Coronary artery (tissue), 2 donors: ENCODE data around the gene CAMTA1.

Source experiments
- DNase-seq: peaks from one replicate; pipeline ENCODE4 v3.0.0-alpha.2; 2017; ENCODE audit warnings: low spot score
- H3K27ac ChIP-seq, 2 donors: fragments of 200-600 bp; sonication (generic); one replicate each; pipeline ENCODE4 v1.5.1; 2016 to 2019
- H3K4me3 ChIP-seq: fragments of 200-600 bp; sonication (generic); 2 replicates; pipeline ENCODE4 v1.5.1; 2016; ENCODE audit warnings: mild to moderate bottlenecking, moderate library complexity
- CTCF ChIP-seq: fragments of 200-600 bp; sonication (generic); IDR thresholded peaks from one replicate; pipeline ENCODE4 v1.5.1; 2019; ENCODE audit warnings: antibody characterized with exemption

Gene CAMTA1

DNA sequence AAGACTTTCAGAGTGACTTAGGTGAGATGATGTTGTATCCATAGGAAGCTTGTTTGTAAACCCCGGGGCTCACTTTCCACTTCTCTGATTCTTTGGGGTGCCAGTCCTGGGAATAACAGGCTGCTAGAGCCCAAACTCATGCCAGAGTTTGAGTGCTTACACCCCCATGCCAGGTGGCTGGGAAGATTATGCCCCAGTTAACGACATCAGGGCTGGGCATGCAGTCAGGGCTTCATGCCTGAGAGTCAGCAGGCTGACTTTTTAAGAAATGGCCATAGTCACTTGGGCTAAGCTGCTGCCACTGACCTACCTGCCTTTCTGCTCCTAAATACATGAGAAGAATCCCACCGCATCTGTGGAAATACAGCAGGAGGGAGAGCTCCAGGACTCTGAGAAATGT lies 560.3 kb downstream of the CAMTA1 start:
- H3K4me3 ChIP-seq: no peak overlapping the region
- no peak for TF ChIP-seq CTCF
- DNase-seq: no peak
- H3K27ac ChIP-seq: no peak overlapping the region

DNA sequence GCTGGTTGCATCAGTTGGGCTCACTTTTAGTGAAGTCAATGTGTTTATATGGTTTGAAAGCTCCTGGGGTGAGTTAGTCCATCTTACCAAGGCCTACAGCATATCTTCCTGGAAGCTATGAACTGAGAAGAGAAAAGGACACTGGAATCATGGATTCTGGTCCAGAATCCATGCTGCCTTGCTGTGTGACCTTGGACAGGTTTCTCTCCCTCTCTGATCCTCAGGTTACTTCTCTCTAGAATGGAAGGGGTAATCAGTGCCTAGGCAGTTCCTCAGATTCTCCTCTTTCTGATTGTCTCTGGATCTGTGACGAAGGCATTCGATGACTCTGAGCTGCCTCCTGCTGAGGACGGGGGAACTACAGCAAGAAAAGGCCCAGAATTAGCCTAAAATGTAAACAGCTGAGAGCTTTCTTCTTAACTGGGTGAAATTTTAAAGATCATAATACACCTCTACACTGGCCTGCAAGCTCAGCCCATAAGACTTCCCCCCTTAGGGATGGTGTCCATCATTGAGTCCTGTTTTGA lies 560.9 kb downstream of the CAMTA1 start:
- Histone ChIP-seq H3K27ac (no peak overlapping the region), H3K4me3 (no peak overlapping the region)
- TF ChIP-seq CTCF: no peak
- no peak for DNase-seq

GRCh38 chr1:7346600-7347570 lies 561.6 kb downstream of the CAMTA1 start:
- DNase-seq: no peak
- no peak for TF ChIP-seq CTCF
- H3K27ac ChIP-seq: no peak overlapping the region
- H3K4me3 ChIP-seq: no peak overlapping the region

- no peak overlapping the region for H3K4me3 ChIP-seq
- H3K27ac ChIP-seq: no peak overlapping the region
- TF ChIP-seq CTCF: no peak
- DNase-seq: no peak
Observed at GRCh38 chr1:7348073-7348472, 562.8 kb downstream of the CAMTA1 start.

DNA sequence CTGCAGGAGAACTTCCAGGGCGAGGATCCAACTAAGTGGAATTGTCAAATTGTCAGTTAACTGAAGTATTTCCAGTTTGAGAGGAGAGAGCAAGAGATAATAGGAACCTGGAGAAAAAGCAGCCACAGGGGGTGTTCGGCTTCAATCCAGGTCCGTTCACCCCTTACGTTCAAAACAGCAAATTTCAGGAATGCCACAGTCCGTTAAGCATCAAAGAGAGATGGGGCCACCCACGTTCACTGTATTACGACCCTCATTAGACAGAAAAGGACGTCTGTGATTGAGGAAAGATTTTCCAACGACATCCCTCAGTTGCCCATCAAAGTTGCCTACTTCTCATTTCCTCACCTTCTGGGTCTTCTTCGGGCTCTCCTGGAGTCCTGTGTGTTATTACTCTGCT lies 563.3 kb downstream of the CAMTA1 start:
- TF ChIP-seq CTCF: no peak
- Histone ChIP-seq H3K4me3 (no peak overlapping the region), H3K27ac (no peak overlapping the region)
- DNase-seq: no peak

GRCh38 chr1:7350804-7351203 lies 565.5 kb downstream of the CAMTA1 start:
- no peak for DNase-seq
- no peak for TF ChIP-seq CTCF
- Histone ChIP-seq H3K4me3 (no peak overlapping the region), H3K27ac (no peak overlapping the region)

DNA sequence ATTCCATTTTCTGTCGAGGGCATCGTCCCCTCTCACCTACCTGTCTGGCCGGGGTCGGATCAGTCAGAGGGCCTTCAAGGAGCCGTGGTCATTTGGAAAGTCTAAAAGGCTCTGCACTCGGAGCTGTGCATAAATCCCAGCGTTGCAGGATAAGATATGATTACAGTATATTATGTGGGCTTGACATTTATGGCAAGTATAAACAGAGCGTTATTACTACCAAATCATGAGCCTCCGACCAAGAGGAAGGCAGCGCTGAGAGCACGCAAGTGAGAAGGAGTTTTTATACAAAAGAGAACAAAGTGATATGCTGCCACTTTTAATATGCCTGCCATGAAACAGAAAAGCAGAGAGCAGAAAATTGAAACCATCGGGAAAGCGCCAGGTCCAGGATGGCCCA lies 566.4 kb downstream of the CAMTA1 start:
- no peak for TF ChIP-seq CTCF
- Histone ChIP-seq H3K27ac (no peak overlapping the region), H3K4me3 (no peak overlapping the region)
- no peak for DNase-seq
